ENCODE data around the gene GSS.
"Not testable (repeated sequence)": the region's sequence is repeated elsewhere in the genome, so short reads cannot be mapped to it uniquely, and the experiment has no call there.

The GSS gene

DNA sequence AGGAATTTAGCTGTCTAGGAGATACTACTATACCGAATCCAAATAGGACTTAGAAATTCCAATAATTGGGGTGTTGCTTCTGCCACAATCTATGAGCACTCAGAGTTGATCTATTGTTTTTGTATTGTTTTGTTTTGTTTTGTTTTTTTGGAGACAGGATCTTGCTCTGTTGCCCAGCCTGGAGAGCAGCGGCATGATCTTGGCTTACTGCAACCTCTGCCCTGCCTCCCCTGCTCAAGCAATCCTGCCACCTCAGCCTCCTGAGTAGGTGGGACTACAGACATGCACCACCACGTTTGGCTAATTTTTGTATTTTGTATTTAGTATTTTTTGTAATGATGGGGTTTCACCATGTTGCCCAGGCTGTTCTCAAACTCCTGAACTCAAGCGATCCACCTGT is 71.8 kb downstream of the GSS start:
- no peak for TF ChIP-seq CTCF (IDR thresholded peaks at IDR 0.05; ENCODE audit: control insufficient read depth, insufficient read depth, low read depth, low read length, missing control alignments)
- DNase-seq (ENCODE audit: low read depth) = no peak
- H3K4me3 ChIP-seq (ENCODE audit: control insufficient read depth, low read depth, low read length) = no peak overlapping the region

- H3K4me3 ChIP-seq (ENCODE audit: control insufficient read depth, low read depth, low read length) = no peak overlapping the region
- TF ChIP-seq CTCF (IDR thresholded peaks at IDR 0.05; ENCODE audit: control insufficient read depth, insufficient read depth, low read depth, low read length, missing control alignments) = no peak
- no peak for DNase-seq (ENCODE audit: low read depth)
These were observed 72.4 kb downstream of the GSS start for GRCh38 chr20:34883087-34883688.

DNA sequence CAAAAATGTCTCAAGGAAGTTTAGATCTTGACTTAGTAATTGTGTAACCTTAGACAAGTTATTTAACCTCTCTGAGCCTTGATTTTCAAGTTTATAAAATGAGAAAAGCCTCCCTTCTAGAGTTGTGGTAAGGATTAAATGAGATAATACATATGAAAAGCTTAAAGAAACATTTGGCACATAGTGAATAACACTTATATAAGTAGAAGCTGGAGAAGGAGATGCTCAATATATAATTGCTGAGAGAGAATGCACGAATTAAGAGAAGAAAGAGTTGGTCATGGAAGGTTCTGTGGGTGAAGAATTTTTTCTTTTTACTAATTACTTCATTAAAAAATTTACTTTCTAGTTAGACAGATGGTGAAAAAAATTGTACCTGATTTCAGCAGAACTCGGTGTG is 73.9 kb downstream of the GSS start:
- no peak for TF ChIP-seq CTCF (IDR thresholded peaks at IDR 0.05; ENCODE audit: control insufficient read depth, insufficient read depth, low read depth, low read length, missing control alignments)
- DNase-seq (ENCODE audit: low read depth) = no peak
- no peak overlapping the region for H3K4me3 ChIP-seq (ENCODE audit: control insufficient read depth, low read depth, low read length)

GRCh38 chr20:34880971-34881370 is 74.6 kb downstream of the GSS start:
- not testable (repeated sequence) for DNase-seq (ENCODE audit: low read depth)

GRCh38 chr20:34880215-34880850 is 75.3 kb downstream of the GSS start:
- DNase-seq (ENCODE audit: low read depth) = no peak
- no peak for TF ChIP-seq CTCF (IDR thresholded peaks at IDR 0.05; ENCODE audit: control insufficient read depth, insufficient read depth, low read depth, low read length, missing control alignments)
- no peak overlapping the region for H3K4me3 ChIP-seq (ENCODE audit: control insufficient read depth, low read depth, low read length)

More at GRCh38 chr20:34880971-34881370, 74.6 kb downstream of the GSS start:
- not testable (repeated sequence) for H3K4me3 ChIP-seq (ENCODE audit: control insufficient read depth, low read depth, low read length)

Data from AG09309 (cell line).